Panc1 (cell line): Measurements from ENCODE around the gene PNPLA2. TPM values are rescaled to one million over a fixed set of nuclear protein-coding genes. Genes with fewer than 3 reads are reported as not detected.

Experiments
- ATAC-seq: fragments of 200-7000 bp; cut with Tn5 transposase; 2 replicates; pipeline ENCODE4 v1.9.1; 2020; ENCODE audit warnings: mild to moderate bottlenecking, moderate library complexity
- BruUV-seq: library from RNA; stranded (reverse); fragments of 400-500 nt; replicated peaks from 2 replicates; lab custom pipeline; 2021; lab: Mats Ljungman, UMichigan
- CTCF ChIA-PET: fragments of 300-600 bp; sonication (Branson Sonifier 250); formaldehyde crosslinking; loops from one replicate; lab custom pipeline; 2022; ENCODE audit warnings: antibody characterized with exemption; lab: Charles Lee
- POLR2A ChIA-PET: fragments of 300-600 bp; sonication (Branson Sonifier 250); formaldehyde crosslinking; loops from one replicate; lab custom pipeline; 2022; ENCODE audit warnings: antibody characterized with exemption; lab: Charles Lee
- DNase-seq: peaks from one replicate; pipeline ENCODE4 v3.0.0-alpha.2; 2010; ENCODE audit warnings: low read depth, low spot score
- H3K27ac ChIP-seq: 2 replicates; pipeline ENCODE4 v1.5.1; 2011; ENCODE audit warnings: mild to moderate bottlenecking, low read length, inconsistent platforms
- H3K27me3 ChIP-seq: fragments of 200-500 bp; sonication (Bioruptor generic); 2 replicates; pipeline ENCODE4 v1.6.0; 2014; ENCODE audit warnings: low read length, inconsistent platforms; ENCODE audit not compliant: control insufficient read depth, insufficient read depth
- H3K36me3 ChIP-seq: fragments of 200-500 bp; sonication (Bioruptor generic); 2 replicates; pipeline ENCODE4 v1.5.1; 2014; ENCODE audit warnings: inconsistent platforms, mild to moderate bottlenecking, low read length, moderate library complexity; ENCODE audit not compliant: control insufficient read depth, insufficient read depth
- H3K4me1 ChIP-seq: 2 replicates; pipeline ENCODE4 v1.5.1; 2011; ENCODE audit warnings: inconsistent platforms, mild to moderate bottlenecking, low read length, moderate library complexity; ENCODE audit not compliant: control insufficient read depth, insufficient read depth
- H3K4me3 ChIP-seq, 2 experiments: 2 replicates each; pipeline ENCODE4 v1.5.1; 2011 to 2012; ENCODE audit warnings: low read depth in 2 of 2, low read length in 2 of 2, mild to moderate bottlenecking in 2 of 2, inconsistent platforms in 1 of 2, moderate library complexity in 1 of 2
- H3K9me3 ChIP-seq: fragments of 200-500 bp; sonication (Bioruptor generic); 2 replicates; pipeline ENCODE4 v1.5.1; 2014; ENCODE audit warnings: low read depth, mild to moderate bottlenecking, inconsistent platforms, low read length, moderate library complexity; ENCODE audit not compliant: control insufficient read depth, insufficient read depth
- POLR2AphosphoS5 ChIP-seq: IDR thresholded peaks from 2 replicates; pipeline ENCODE4 v1.6.1; 2012; ENCODE audit warnings: mild to moderate bottlenecking, low read depth, low read length, moderate library complexity
- SIN3A ChIP-seq: IDR thresholded peaks from 2 replicates; pipeline ENCODE4 v1.6.1; 2012; ENCODE audit warnings: low read depth, mild to moderate bottlenecking, low read length, moderate library complexity, borderline replicate concordance; ENCODE audit not compliant: insufficient read depth
- TCF7L2 ChIP-seq: IDR thresholded peaks from 2 replicates; pipeline ENCODE4 v1.6.1; 2011; ENCODE audit warnings: mild to moderate bottlenecking, low read depth, low read length, inconsistent platforms
- in situ Hi-C: cut with HindIII; loops from 2 replicates; pipeline ENCODE4 v1.10.0; 2016; ENCODE audit warnings: low sequenced_read_pairs, low pct_unique_long_range_greater_than_20kb
- intact Hi-C: fragments of 100-400 bp; cut with micrococcal nuclease; formaldehyde crosslinking; loops from one replicate; pipeline ENCODE4 v1.10.0; 2022; ENCODE audit not compliant: unreplicated experiment
- total RNA-seq: library from RNA; stranded (reverse); gene quantifications from one replicate; pipeline ENCODE4 v1.2.1, GENCODE V29; 2021; ENCODE audit not compliant: unreplicated experiment
- TF ChIP-seq, protein P1 (sequence below): fragments of 450-650 bp; IDR thresholded peaks from 2 replicates; pipeline ENCODE4 v1.5.1; 2017; ENCODE audit warnings: mild to moderate bottlenecking
- TF ChIP-seq, protein P2 (sequence below), 2 experiments: IDR thresholded peaks; 2 replicates each; pipeline ENCODE4 v1.6.1; 2011 to 2012; ENCODE audit warnings: low read depth in 2 of 2, control low read depth in 1 of 2, low read length in 1 of 2, mild to moderate bottlenecking in 1 of 2, moderate library complexity in 1 of 2; ENCODE audit not compliant: insufficient read depth in 1 of 2

The PNPLA2 gene
- total RNA-seq, 1 experiment from 2014 or later: 244 TPM

DNA sequence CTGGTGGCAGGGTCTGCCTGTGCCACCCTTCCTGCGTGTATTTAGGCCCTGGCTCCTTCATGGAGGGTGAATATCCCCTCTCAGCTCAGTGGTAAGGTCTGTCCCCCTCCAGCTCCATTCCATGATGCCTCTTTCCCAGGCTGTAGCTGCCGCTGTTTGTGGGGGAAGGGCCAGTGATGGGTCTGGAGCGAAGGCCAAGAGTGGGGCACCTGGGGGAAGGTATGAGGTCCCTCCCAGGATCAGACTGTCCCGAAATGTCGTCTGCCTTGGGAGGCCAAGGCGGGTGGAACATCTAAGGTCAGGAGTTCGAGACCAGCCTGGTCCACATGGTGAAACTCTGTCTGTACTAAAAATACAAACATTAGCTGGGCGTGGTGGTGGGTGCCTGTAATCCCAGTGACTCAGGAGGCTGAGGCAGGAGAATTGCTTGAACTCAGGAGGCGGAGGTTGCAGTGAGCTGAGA, 15.2 kb downstream of the PNPLA2 start:
- intact Hi-C loops (no loop called here), in situ Hi-C loops (no loop called here)
- TF ChIP-seq, protein P1, sequence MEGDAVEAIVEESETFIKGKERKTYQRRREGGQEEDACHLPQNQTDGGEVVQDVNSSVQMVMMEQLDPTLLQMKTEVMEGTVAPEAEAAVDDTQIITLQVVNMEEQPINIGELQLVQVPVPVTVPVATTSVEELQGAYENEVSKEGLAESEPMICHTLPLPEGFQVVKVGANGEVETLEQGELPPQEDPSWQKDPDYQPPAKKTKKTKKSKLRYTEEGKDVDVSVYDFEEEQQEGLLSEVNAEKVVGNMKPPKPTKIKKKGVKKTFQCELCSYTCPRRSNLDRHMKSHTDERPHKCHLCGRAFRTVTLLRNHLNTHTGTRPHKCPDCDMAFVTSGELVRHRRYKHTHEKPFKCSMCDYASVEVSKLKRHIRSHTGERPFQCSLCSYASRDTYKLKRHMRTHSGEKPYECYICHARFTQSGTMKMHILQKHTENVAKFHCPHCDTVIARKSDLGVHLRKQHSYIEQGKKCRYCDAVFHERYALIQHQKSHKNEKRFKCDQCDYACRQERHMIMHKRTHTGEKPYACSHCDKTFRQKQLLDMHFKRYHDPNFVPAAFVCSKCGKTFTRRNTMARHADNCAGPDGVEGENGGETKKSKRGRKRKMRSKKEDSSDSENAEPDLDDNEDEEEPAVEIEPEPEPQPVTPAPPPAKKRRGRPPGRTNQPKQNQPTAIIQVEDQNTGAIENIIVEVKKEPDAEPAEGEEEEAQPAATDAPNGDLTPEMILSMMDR: no peak
- no peak for TF ChIP-seq POLR2AphosphoS5
- TF ChIP-seq, protein P2, sequence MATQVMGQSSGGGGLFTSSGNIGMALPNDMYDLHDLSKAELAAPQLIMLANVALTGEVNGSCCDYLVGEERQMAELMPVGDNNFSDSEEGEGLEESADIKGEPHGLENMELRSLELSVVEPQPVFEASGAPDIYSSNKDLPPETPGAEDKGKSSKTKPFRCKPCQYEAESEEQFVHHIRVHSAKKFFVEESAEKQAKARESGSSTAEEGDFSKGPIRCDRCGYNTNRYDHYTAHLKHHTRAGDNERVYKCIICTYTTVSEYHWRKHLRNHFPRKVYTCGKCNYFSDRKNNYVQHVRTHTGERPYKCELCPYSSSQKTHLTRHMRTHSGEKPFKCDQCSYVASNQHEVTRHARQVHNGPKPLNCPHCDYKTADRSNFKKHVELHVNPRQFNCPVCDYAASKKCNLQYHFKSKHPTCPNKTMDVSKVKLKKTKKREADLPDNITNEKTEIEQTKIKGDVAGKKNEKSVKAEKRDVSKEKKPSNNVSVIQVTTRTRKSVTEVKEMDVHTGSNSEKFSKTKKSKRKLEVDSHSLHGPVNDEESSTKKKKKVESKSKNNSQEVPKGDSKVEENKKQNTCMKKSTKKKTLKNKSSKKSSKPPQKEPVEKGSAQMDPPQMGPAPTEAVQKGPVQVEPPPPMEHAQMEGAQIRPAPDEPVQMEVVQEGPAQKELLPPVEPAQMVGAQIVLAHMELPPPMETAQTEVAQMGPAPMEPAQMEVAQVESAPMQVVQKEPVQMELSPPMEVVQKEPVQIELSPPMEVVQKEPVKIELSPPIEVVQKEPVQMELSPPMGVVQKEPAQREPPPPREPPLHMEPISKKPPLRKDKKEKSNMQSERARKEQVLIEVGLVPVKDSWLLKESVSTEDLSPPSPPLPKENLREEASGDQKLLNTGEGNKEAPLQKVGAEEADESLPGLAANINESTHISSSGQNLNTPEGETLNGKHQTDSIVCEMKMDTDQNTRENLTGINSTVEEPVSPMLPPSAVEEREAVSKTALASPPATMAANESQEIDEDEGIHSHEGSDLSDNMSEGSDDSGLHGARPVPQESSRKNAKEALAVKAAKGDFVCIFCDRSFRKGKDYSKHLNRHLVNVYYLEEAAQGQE (IDR thresholded peaks at IDR 0.05; ENCODE audit: insufficient read depth in 1 of 2, low read depth in 2 of 2, low read length in 1 of 2): no peak
- TF ChIP-seq TCF7L2: no peak
- TF ChIP-seq SIN3A: no peak
- ATAC-seq: no peak
- CTCF ChIA-PET: no interaction called here
- Histone ChIP-seq H3K27me3 (no peaks in the 10 kb centered on the region), H3K9me3 (no peaks in the 10 kb centered on the region), H3K27ac (peak overlapping the region; percentile 93), H3K4me3 (peak overlapping the region; percentile 78 to 89), H3K36me3 (peaks cover 5% of the 10 kb centered on the region; the same call in 1 of the 2 replicates), H3K4me1 (peaks cover 58% of the 10 kb centered on the region)
- BruUV-seq: no TSS peak
- DNase-seq: no peak
- POLR2A ChIA-PET: interaction anchor here (0.5 to 0.6 kb wide), 2 partner anchors 137 to 165 kb away, joined by 3 to 8 read pairs; no protein-coding TSS in a partner anchor

DNA sequence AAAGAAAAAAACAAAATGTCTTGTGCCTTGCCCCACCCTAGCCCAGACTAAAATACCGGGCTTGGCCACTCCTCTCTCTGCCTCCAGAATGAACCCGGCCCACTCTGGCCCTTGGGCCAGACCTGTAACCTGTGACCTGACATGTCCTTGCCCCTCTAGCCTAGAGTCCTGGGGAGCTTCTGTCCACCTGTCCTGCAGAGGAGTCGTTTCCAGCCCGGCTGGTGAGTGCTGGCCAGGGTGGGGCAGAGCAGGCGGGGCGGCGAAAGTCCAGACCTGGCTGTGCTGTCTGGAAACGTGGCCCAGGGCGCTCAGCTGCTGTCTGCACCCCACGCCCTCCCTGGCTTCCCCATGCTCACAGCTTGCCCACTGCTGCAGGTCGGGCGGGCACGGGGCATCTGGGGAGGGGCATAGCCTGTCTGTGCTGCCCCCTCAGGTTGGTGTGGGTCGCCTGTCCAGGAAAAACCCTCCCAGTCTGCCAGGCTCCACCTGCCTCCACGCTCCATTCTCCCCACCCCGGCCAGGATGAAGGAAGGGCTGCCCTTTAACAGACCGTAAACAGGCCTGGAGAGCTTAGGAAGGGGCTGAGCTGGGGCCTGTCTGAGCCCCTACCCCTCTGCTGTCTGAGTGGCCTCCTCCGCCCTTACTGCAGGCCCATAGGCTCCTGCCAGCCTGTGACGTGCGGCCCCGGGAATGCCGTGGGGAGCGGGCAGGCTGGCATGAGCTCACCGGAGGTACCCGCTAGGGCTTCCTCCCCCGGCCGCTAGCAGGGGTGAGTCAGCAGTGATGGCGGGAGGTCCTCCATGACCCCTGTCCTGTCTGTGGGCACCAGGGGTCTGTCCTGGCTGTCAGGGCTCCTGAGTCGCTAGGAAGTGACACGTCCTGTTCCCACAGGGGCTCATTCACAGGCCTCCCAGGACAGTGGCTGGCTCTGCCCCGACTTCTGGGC, 15.9 kb downstream of the PNPLA2 start:
- CTCF ChIA-PET: interaction anchor here (0.6 to 1.0 kb wide), 2 partner anchors 9 to 186 kb away, joined by 3 to 5 read pairs; no protein-coding TSS in a partner anchor
- TF ChIP-seq POLR2AphosphoS5: peak; percentile 72
- TF ChIP-seq TCF7L2: 0 out of 2 replicates have a peak, but pooled peaks have one; percentile 38
- TF ChIP-seq, protein P2 (IDR thresholded peaks at IDR 0.05; ENCODE audit: insufficient read depth in 1 of 2, low read depth in 2 of 2, low read length in 1 of 2): no peak
- peak; percentile 94; the same call in 1 of the 2 replicates for TF ChIP-seq SIN3A
- TF ChIP-seq, protein P1: no peak
- no peaks in the 10 kb centered on the region for H3K27me3 ChIP-seq
- peaks cover 58% of the 10 kb centered on the region for H3K4me1 ChIP-seq
- H3K4me3 ChIP-seq: peak overlapping the region; percentile 78 to 89
- POLR2A ChIA-PET: interaction anchor here (0.6 kb wide), 1 partner anchor 138 kb away, joined by 8 read pairs; no protein-coding TSS in a partner anchor
- H3K9me3 ChIP-seq: no peaks in the 10 kb centered on the region
- BruUV-seq: TSS peak; percentile 73
- peaks cover 5% of the 10 kb centered on the region; the same call in 1 of the 2 replicates for H3K36me3 ChIP-seq
- DNase-seq (no peak), ATAC-seq (peak; percentile 33)
- in situ Hi-C loops: no loop called here
- intact Hi-C loops: no loop called here
- peak overlapping the region; percentile 93 for H3K27ac ChIP-seq
